ENCODE measurements around the gene SPINK2. TPM values are rescaled to one million over a fixed set of nuclear protein-coding genes. Genes with fewer than 3 reads are reported as not detected.

The SPINK2 gene
- total RNA-seq, 1 donor, result not detected

DNA sequence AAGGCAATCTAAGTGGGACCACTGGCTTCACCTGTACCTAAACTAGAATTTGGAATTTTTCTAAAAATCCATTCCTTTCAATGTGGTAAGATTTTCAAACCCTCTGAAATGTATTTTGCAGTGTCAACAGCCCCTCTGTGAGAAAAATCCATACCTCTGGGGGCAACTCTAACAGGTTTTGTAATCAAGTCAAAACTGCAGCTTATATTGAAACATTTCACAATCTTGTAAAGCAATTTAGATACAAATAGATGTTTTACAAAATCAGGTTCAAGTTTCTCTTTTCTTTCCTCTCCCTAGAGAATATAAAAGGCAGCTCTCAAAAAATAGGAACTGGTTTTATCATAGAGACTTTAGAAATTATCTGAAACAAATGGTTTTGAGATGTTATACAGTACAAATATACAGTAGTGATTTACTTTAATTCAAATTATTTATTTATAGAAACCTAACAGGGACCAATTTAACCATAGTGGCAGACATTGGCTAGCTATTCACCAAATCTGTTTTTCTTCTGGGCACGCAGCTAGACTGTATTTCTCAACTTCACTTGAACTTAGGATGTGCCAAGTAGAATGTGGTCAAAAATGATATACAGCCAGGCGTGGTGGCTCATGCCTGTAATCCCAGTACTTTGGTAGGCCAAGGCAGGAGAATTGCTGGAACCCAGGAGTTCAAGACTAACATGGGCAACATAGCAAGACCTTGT lies 36.3 kb upstream of the SPINK2 start:
- TF ChIP-seq, protein P1, sequence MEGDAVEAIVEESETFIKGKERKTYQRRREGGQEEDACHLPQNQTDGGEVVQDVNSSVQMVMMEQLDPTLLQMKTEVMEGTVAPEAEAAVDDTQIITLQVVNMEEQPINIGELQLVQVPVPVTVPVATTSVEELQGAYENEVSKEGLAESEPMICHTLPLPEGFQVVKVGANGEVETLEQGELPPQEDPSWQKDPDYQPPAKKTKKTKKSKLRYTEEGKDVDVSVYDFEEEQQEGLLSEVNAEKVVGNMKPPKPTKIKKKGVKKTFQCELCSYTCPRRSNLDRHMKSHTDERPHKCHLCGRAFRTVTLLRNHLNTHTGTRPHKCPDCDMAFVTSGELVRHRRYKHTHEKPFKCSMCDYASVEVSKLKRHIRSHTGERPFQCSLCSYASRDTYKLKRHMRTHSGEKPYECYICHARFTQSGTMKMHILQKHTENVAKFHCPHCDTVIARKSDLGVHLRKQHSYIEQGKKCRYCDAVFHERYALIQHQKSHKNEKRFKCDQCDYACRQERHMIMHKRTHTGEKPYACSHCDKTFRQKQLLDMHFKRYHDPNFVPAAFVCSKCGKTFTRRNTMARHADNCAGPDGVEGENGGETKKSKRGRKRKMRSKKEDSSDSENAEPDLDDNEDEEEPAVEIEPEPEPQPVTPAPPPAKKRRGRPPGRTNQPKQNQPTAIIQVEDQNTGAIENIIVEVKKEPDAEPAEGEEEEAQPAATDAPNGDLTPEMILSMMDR (IDR thresholded peaks at IDR 0.05; ENCODE audit: insufficient read depth, low read length), result no peak
- DNase-seq (ENCODE audit: low read depth), result peak; percentile 40
- H3K4me3 ChIP-seq (ENCODE audit: low read depth, low read length), result no peak overlapping the region

DNA sequence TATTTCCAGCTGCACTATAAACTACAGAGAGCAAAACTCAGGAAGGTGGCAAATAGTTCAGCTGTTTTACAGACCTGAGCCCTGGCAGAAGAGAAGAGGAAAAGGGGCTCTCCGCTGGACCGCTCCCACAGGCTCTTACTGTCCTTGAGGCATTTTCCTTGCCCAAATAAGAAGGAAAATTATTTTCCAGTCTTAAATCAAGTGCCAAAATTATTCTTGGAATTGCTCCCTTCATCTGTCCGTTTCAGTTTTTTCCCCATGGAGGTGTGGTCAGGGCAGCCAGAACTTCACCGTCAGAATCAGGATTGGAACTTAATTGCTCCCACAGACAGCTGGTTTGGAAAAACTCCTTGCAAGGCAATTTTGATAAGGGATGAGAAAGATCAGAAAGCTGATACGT lies 35.2 kb upstream of the SPINK2 start:
- no peak for DNase-seq (ENCODE audit: low read depth)
- no peak overlapping the region for H3K4me3 ChIP-seq (ENCODE audit: low read depth, low read length)
- TF ChIP-seq, protein P1 (IDR thresholded peaks at IDR 0.05; ENCODE audit: insufficient read depth, low read length), result no peak

DNA sequence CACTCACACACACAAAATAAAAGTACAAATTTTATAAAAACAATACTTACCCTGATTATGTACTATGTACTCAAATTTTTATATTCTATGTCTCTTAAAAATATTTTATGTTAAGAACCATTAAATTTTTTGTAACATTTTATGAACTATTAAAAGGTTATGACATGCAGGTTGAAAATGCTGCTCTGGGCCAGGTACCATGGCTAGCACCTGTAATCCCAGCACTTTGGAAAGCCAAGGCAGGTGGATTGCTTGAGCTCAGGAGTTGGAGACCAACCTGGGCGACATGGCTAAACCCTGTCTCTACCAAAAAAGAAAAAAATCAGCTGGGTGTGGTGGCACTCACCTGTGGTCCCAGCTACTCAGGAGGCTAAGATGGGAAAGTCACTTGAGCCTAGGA lies 29.4 kb upstream of the SPINK2 start:
- no peak overlapping the region for H3K4me3 ChIP-seq (ENCODE audit: low read depth, low read length)
- TF ChIP-seq, protein P1 (IDR thresholded peaks at IDR 0.05; ENCODE audit: insufficient read depth, low read length), result no peak

DNA sequence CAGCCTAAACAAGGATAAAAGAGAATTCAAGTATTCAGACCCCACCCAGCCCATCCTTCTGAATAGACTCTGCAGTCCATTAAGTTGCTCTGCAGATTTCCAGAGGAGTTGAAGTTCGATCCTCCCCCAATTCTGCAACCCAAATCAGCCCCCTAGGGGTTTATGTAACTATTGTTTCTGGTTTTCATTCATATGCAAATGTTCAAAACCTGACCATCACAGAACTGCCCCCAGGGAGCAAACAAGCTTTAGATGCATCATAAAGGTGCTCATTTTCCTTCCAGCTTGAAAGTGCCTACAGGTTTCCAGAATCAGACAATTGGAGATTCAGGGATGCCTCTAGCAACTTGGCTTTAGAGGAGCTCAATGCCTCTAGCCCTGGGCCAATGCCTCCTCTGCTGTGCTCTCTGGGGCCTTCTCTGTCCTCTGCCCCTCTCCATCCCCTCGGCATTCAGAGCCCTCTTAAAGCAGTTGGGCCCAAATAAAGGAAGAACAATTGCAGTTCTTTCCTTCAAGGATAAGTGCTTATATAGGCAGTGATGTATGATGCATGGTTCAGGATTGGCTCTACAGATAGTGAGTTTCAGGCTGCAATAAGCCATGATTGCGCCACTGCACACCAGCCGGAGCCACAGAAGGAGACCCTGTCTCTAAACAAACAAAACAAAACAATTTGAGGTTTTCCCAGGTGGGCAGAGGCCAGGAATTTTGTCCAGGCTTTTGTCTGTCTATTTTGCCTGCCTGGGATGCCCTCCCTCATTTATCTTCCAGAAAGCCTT lies 23.5 kb upstream of the SPINK2 start:
- TF ChIP-seq, protein P1 (IDR thresholded peaks at IDR 0.05; ENCODE audit: insufficient read depth, low read length), result no peak
- no peak for DNase-seq (ENCODE audit: low read depth)
- no peak overlapping the region for H3K4me3 ChIP-seq (ENCODE audit: low read depth, low read length)

More for the DNA sequence above, 29.4 kb upstream of the SPINK2 start:
- no peak for DNase-seq (ENCODE audit: low read depth)

DNA sequence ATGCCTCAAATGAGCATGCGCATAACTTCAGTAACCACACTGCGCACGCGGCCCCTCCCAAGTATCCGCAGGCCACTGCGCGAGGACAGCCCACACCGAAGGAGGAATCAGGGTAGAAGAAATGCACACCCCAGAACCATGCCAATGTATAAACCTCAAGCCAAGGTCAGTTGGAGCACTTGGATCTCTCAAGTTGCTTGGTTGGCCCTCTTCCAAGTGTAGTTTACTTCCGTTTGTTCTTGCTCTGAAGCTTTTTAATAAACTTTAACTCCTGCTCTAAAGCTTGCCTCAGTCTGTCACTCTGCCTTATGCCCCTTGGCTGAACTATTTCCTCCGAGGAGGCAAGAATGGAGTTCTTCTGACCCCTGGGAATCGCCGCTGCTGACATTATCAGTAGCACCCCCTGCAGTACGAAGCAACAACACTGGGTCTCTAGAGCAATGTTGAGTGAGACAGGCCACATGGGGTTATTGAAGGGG lies 22.0 kb upstream of the SPINK2 start:
- H3K4me3 ChIP-seq (ENCODE audit: low read depth, low read length), result no peak overlapping the region
- TF ChIP-seq, protein P1 (IDR thresholded peaks at IDR 0.05; ENCODE audit: insufficient read depth, low read length), result no peak
- DNase-seq (ENCODE audit: low read depth), result no peak

DNA sequence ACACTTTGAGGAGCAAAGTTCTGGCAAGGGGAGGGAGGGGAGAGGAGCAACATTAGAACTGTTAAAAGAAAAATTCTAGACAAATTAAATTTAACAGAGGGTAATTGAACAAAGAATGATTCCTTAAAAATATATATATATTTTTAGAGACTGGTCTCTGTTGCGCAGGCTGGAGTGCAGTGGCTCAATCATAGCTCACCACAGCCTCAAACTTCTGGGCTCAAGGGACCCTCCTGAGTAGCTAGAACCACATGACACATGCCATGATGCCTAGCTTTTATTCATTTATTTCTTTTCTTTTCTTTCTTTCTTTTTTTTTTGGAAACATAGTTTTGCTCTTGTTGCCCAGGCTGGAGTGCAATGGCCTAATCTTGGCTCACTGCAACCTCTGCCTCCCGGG lies 19.1 kb upstream of the SPINK2 start:
- no peak for DNase-seq (ENCODE audit: low read depth)
- no peak overlapping the region for H3K4me3 ChIP-seq (ENCODE audit: low read depth, low read length)
- TF ChIP-seq, protein P1 (IDR thresholded peaks at IDR 0.05; ENCODE audit: insufficient read depth, low read length), result no peak
